Type B pancreatic cell (in vitro differentiated cells): ENCODE data around the gene PAM16. TPM values are rescaled to one million over a fixed set of nuclear protein-coding genes. Genes with fewer than 3 reads are reported as not detected.
A peak's percentile ranks its signal among the peaks of the same experiment; 100 is the strongest.

Experiments
- DNase-seq: peaks from one replicate; pipeline ENCODE4 v3.0.0; 2021; ENCODE audit warnings: mixed read lengths; ENCODE audit not compliant: unreplicated experiment; ENCODE audit errors: extremely low spot score
- H3K27ac Mint-ChIP-seq: 2 replicates; pipeline ENCODE4 v1.8.0; 2021; ENCODE audit warnings: mild to moderate bottlenecking, mixed read lengths
- H3K27me3 Mint-ChIP-seq: 2 replicates; pipeline ENCODE4 v1.8.0; 2021; ENCODE audit warnings: mixed read lengths
- H3K36me3 Mint-ChIP-seq: 2 replicates; pipeline ENCODE4 v1.8.0; 2021; ENCODE audit warnings: mixed read lengths
- H3K4me1 Mint-ChIP-seq: one replicate; pipeline ENCODE4 v1.8.0; 2021; ENCODE audit warnings: mixed read lengths; ENCODE audit not compliant: unreplicated experiment
- H3K4me3 Mint-ChIP-seq: 2 replicates; pipeline ENCODE4 v1.8.0; 2021; ENCODE audit warnings: mild to moderate bottlenecking, mixed read lengths
- H3K9me3 Mint-ChIP-seq: 2 replicates; pipeline ENCODE4 v1.8.0; 2021; ENCODE audit warnings: mixed read lengths
- CTCF ChIP-seq: fragments of 200-600 bp; sonication (generic); conservative IDR thresholded peaks from 2 replicates; pipeline ENCODE4 v1.5.0; 2021; ENCODE audit warnings: antibody characterized with exemption, mild to moderate bottlenecking
- total RNA-seq: library from RNA; stranded (reverse); gene quantifications from 2 replicates; pipeline ENCODE4 v1.2.1, GENCODE V29; 2021; ENCODE audit warnings: low replicate concordance

PAM16 gene
- total RNA-seq, 1 donor from 2014 or later = 39.3 TPM

- peak overlapping the region; percentile 39 for H3K27ac Mint-ChIP-seq
- H3K27me3 Mint-ChIP-seq = no peaks in the 10 kb centered on the region
- H3K9me3 Mint-ChIP-seq = no peaks in the 10 kb centered on the region
- TF ChIP-seq CTCF = no peak
- H3K4me3 Mint-ChIP-seq = peak overlapping the region; percentile 79
- peaks cover 15% of the 10 kb centered on the region for H3K4me1 Mint-ChIP-seq
- no peak for DNase-seq
- no peaks in the 10 kb centered on the region for H3K36me3 Mint-ChIP-seq
These were observed 19.6 kb upstream of the PAM16 start for GRCh38 chr16:4370570-4371356.

- TF ChIP-seq CTCF = no peak
- Mint-ChIP-seq H3K27ac (no peak overlapping the region), H3K9me3 (no peaks in the 10 kb centered on the region), H3K4me3 (peak overlapping the region; percentile 70), H3K27me3 (no peaks in the 10 kb centered on the region), H3K36me3 (no peaks in the 10 kb centered on the region), H3K4me1 (peaks cover 9% of the 10 kb centered on the region)
- DNase-seq = no peak
These were observed 19.0 kb upstream of the PAM16 start for GRCh38 chr16:4370151-4370550.

- no peaks in the 10 kb centered on the region for H3K27me3 Mint-ChIP-seq
- H3K27ac Mint-ChIP-seq = no peak overlapping the region
- H3K36me3 Mint-ChIP-seq = no peaks in the 10 kb centered on the region
- H3K4me1 Mint-ChIP-seq = peaks cover 5% of the 10 kb centered on the region
- H3K9me3 Mint-ChIP-seq = no peaks in the 10 kb centered on the region
- TF ChIP-seq CTCF = no peak
- no peak overlapping the region for H3K4me3 Mint-ChIP-seq
- no peak for DNase-seq
These were observed 18.0 kb upstream of the PAM16 start for GRCh38 chr16:4369007-4369733.

GRCh38 chr16:4367393-4367856, 16.3 kb upstream of the PAM16 start:
- no peaks in the 10 kb centered on the region for H3K27me3 Mint-ChIP-seq
- H3K36me3 Mint-ChIP-seq = no peaks in the 10 kb centered on the region
- no peak for TF ChIP-seq CTCF
- no peak overlapping the region for H3K4me3 Mint-ChIP-seq
- DNase-seq = no peak
- H3K4me1 Mint-ChIP-seq = peaks cover 5% of the 10 kb centered on the region
- H3K27ac Mint-ChIP-seq = no peak overlapping the region
- H3K9me3 Mint-ChIP-seq = no peaks in the 10 kb centered on the region

GRCh38 chr16:4366016-4366415, 14.9 kb upstream of the PAM16 start:
- Mint-ChIP-seq H3K27me3 (no peaks in the 10 kb centered on the region), H3K4me1 (peaks cover 5% of the 10 kb centered on the region), H3K9me3 (no peaks in the 10 kb centered on the region), H3K36me3 (no peaks in the 10 kb centered on the region), H3K4me3 (no peak overlapping the region), H3K27ac (no peak overlapping the region)
- no peak for TF ChIP-seq CTCF
- DNase-seq = no peak
